Activated T-helper 1 cell treated with Interleukin-2 at 50 U/mL for 16 hours (primary cell): ENCODE results near the gene OPCML.

ENCODE experiments used
- DNase-seq: peaks from one replicate; pipeline ENCODE4 v3.0.0-alpha.2; 2020; ENCODE audit warnings: low read depth

The OPCML gene

GRCh38 chr11:132718711-132719671 lies 813.3 kb downstream of the OPCML start:
- DNase-seq, result peak; percentile 7

- no peak for DNase-seq
These were observed 814.5 kb downstream of the OPCML start for GRCh38 chr11:132717824-132718223.

GRCh38 chr11:132716037-132716436 lies 816.3 kb downstream of the OPCML start:
- no peak for DNase-seq

DNA sequence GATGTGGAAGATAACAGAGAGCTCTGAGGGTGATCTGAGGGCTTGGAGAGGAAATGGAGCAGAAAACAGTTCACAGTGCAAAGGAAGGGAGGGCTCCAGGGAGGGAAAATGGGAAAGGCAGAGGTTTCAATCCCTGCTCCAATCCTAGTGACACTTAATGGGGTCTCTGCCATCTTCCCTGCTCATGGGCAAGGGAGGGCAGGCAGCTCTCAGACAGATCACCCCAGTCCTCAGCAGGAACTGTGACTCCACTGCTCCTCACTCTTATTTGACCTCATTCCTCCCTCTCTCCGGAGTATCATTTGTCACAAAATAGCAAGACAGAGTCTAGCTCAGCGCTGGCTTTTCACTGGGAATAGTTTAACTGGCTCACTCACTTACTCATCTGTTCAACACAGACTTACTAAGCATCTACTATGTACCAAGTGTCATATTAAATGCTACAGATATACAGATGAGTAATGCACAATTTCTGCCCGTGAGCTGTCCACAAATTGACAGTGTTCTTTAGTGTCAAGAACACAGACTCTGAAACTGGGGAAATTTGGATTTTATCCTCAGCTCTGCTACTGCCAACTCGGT lies 817.4 kb downstream of the OPCML start:
- DNase-seq, result no peak

GRCh38 chr11:132712466-132712865 lies 819.8 kb downstream of the OPCML start:
- no peak for DNase-seq

GRCh38 chr11:132704781-132705375 lies 827.4 kb downstream of the OPCML start:
- no peak for DNase-seq

DNA sequence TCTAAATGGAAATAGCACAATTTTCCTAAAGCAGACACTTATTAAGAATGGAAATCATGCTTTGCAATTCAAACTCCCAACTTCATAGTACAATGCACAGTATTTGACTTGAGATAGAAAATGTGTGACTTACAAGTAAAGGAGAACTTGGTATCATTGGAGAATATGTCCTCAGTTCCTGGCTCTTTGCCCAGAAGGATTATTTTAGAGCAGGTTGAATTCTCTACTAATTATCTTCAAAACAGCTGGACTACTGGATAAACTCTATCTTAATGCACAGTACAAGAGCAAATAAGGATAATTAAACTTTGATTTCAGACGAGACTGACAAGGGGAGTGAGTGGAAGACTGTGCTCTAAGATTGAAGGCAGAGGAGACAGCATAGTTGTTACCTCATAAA lies 839.4 kb downstream of the OPCML start:
- no peak for DNase-seq

DNA sequence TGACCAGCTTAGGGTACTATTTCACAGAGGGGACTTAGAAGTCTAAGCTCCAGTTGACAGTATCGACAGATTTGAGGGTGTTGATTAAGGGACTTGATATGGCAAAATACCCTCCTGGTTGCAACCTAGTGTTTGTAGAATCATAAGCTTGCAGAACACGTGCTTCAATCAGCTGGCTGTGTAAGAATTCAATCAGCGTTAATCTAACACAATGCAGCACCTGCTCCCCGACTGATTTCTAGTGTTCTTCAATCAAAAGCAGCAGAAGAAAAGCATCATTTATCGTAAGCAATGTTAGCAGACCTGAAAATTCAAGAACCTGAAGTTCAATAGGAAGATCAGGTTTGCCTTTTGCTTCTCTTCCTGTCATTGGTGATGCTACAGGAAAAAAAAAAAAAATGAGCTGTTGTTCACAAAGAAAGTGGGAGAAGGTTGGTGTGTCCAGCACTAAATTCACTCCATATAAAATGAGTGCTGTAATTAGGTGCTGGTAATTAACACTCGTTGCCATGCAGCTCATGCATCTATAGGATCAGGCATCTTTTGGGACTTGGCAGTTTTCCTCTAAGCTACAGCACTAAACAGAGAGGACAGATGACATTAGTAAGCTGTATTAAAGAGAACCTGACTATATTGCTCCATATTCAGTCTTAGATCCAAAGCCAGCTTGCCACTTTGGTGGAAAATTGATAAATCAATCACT lies 840.3 kb downstream of the OPCML start:
- no peak for DNase-seq

- no peak for DNase-seq
These were observed 845.4 kb downstream of the OPCML start for GRCh38 chr11:132686886-132687285.

GRCh38 chr11:132685174-132685611 lies 847.1 kb downstream of the OPCML start:
- no peak for DNase-seq

GRCh38 chr11:132683602-132684001 lies 848.7 kb downstream of the OPCML start:
- no peak for DNase-seq

DNA sequence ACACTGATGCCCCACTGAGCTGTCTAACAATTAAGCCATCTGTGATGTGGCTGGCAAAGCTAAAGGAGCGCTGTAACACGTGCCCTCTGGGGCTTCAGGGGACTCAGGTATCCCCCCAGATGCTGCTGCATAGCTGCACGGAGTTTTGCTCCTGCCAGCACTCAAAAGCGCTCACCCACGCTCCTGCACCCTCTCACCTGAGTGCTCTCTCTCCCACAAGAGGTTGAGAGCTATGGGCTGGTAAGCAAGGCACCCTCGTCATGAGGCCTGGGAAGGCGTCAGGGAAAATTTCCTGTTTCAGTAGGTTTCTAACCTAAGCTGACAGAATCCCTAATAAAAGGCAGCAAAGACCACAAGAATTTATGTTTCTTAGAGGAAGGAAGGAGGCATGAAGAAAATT lies 850.3 kb downstream of the OPCML start:
- DNase-seq, result no peak

DNA sequence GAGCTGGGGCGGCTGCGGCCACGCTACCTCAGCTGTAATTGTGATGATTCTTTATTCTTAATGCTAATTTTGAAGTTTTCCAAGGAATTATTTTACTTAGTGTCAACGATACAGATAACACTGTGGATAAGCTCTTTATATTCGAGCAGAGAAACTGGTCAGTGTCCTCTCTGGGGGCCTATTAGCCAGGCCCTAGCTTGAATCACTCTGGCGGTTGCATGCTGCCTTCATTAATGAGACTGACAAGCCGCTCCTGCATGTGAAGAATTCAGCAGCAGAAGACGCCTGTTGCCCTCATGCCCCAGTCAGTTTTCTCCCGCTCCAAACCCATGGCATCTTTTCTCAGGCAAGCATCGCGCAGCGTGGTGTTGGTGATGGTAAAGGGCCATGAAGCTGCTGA lies 851.7 kb downstream of the OPCML start:
- no peak for DNase-seq

DNA sequence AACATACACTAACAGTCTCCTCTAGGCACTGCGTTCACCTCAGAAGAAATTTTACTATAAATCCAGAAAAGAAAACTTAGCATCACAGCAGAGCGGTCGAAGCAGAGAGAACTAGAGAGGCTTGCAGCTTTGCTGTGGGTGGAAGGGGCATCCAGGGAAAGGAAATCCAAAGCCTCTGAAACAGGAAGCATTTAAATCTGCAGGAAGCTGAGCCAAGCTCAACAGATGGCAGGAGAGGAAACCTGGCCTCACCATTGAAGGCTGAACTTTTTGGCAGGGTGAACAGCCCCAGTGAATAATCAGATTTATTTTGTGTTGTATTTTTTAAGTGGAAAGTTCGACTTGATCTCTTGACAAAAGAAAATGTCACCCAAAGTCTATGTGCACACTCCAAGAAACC lies 858.1 kb downstream of the OPCML start:
- DNase-seq, result no peak

DNA sequence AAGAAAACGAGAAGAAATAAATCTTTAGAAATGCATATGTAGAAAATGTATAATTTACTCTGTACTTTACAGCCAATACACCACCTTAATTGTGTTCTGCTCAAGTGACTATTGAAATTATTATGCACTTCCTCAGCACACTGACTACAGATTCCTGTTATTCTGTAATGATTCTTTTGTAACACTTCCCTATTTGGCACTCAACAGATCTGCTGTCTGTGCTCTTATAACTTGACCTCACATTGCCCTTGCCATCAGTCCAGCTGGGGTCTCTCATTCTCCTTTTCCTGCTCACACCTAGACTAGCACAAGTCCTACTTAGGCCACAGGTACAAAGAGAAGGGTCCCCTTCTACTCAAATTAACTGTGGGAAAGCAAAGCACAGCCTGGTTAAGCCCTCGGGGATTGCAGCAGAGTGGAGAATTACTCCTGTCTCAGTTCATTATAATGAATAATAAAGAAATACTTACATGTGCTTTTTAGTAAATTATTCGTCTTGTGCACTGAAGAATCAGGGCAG lies 860.4 kb downstream of the OPCML start:
- DNase-seq, result no peak

GRCh38 chr11:132670921-132671675 lies 861.2 kb downstream of the OPCML start:
- no peak for DNase-seq

- DNase-seq, result no peak
These were observed 862.4 kb downstream of the OPCML start for GRCh38 chr11:132669949-132670348.

GRCh38 chr11:132665205-132665604 lies 867.1 kb downstream of the OPCML start:
- DNase-seq, result no peak

GRCh38 chr11:132658696-132659095 lies 873.6 kb downstream of the OPCML start:
- no peak for DNase-seq

- DNase-seq, result no peak
These were observed 874.3 kb downstream of the OPCML start for GRCh38 chr11:132658004-132658403.

DNA sequence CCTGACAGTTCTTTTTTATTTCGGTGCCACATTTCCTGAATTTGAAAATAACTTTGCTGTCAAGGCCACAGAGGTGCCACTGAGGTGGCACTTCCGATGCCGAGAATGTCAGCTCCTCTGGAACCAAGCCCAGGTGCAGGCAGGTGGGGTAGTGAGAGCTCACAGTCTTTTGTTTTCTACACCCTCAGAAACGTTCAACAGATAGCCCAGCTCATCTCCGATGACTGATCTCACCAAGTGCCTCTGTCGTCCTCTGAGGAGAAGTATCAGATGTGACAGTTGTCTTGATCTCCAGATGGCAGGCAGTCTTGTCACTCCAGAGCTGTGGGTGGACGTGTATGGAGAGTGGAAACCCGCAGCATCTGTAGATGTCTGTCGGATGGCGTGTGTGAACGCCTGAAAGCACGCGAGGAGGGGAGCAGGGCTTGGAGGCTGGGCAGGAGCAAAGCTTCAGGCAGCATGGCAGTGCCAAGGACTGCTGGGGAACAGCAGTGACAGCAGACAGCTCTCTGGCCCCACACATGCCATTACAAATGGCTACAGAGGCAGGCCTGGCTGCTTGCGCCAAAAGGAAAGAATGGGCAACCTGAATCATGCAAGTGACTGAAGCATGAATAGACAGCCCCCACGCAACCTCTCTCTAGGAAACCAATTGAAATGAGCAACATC lies 877.0 kb downstream of the OPCML start:
- no peak for DNase-seq
